ENCODE measurements around the gene CNTNAP3B. TPM values are rescaled to one million over a fixed set of nuclear protein-coding genes. Genes with fewer than 3 reads are reported as not detected.
"Not testable (repeated sequence)": the region's sequence is repeated elsewhere in the genome, so short reads cannot be mapped to it uniquely, and the experiment has no call there.

CNTNAP3B gene
- total RNA-seq, 1 experiment from 2014 or later = 8.4 TPM

GRCh38 chr9:41935727-41936126 is 193.5 kb downstream of the CNTNAP3B start:
- CTCF ChIA-PET; BruUV-seq (replicated peaks); H3K27me3 Mint-ChIP-seq (ENCODE audit: insufficient read depth, unreplicated experiment); intact Hi-C loops (cut with micrococcal nuclease); H3K27ac Mint-ChIP-seq (ENCODE audit: low read depth, unreplicated experiment); H3K4me3 Mint-ChIP-seq (ENCODE audit: unreplicated experiment); H3K9me3 Mint-ChIP-seq (ENCODE audit: unreplicated experiment); H3K4me1 Mint-ChIP-seq (ENCODE audit: insufficient read depth, unreplicated experiment); H3K36me3 Mint-ChIP-seq (ENCODE audit: insufficient read depth, unreplicated experiment); DNase-seq (ENCODE audit: unreplicated experiment); POLR2A ChIA-PET: not testable (repeated sequence)

GRCh38 chr9:41929172-41929571 is 200.1 kb downstream of the CNTNAP3B start:
- H3K9me3 Mint-ChIP-seq (ENCODE audit: unreplicated experiment); H3K36me3 Mint-ChIP-seq (ENCODE audit: insufficient read depth, unreplicated experiment); CTCF ChIA-PET; POLR2A ChIA-PET; H3K4me1 Mint-ChIP-seq (ENCODE audit: insufficient read depth, unreplicated experiment); H3K4me3 Mint-ChIP-seq (ENCODE audit: unreplicated experiment); H3K27me3 Mint-ChIP-seq (ENCODE audit: insufficient read depth, unreplicated experiment); BruUV-seq (replicated peaks); H3K27ac Mint-ChIP-seq (ENCODE audit: low read depth, unreplicated experiment); intact Hi-C loops (cut with micrococcal nuclease); DNase-seq (ENCODE audit: unreplicated experiment): not testable (repeated sequence)

- H3K36me3 Mint-ChIP-seq (ENCODE audit: insufficient read depth, unreplicated experiment); H3K27me3 Mint-ChIP-seq (ENCODE audit: insufficient read depth, unreplicated experiment); H3K9me3 Mint-ChIP-seq (ENCODE audit: unreplicated experiment); DNase-seq (ENCODE audit: unreplicated experiment); CTCF ChIA-PET; H3K27ac Mint-ChIP-seq (ENCODE audit: low read depth, unreplicated experiment); intact Hi-C loops (cut with micrococcal nuclease); POLR2A ChIA-PET; H3K4me3 Mint-ChIP-seq (ENCODE audit: unreplicated experiment); H3K4me1 Mint-ChIP-seq (ENCODE audit: insufficient read depth, unreplicated experiment); BruUV-seq (replicated peaks): not testable (repeated sequence)
These were observed 211.9 kb downstream of the CNTNAP3B start for GRCh38 chr9:41917374-41917773.

- POLR2A ChIA-PET; H3K4me3 Mint-ChIP-seq (ENCODE audit: unreplicated experiment); H3K36me3 Mint-ChIP-seq (ENCODE audit: insufficient read depth, unreplicated experiment); H3K27ac Mint-ChIP-seq (ENCODE audit: low read depth, unreplicated experiment); H3K9me3 Mint-ChIP-seq (ENCODE audit: unreplicated experiment); intact Hi-C loops (cut with micrococcal nuclease); DNase-seq (ENCODE audit: unreplicated experiment); BruUV-seq (replicated peaks); CTCF ChIA-PET; H3K27me3 Mint-ChIP-seq (ENCODE audit: insufficient read depth, unreplicated experiment); H3K4me1 Mint-ChIP-seq (ENCODE audit: insufficient read depth, unreplicated experiment): not testable (repeated sequence)
These were observed 223.7 kb downstream of the CNTNAP3B start for GRCh38 chr9:41905488-41905887.

- H3K9me3 Mint-ChIP-seq (ENCODE audit: unreplicated experiment); intact Hi-C loops (cut with micrococcal nuclease); H3K4me1 Mint-ChIP-seq (ENCODE audit: insufficient read depth, unreplicated experiment); DNase-seq (ENCODE audit: unreplicated experiment); POLR2A ChIA-PET; H3K27ac Mint-ChIP-seq (ENCODE audit: low read depth, unreplicated experiment); H3K27me3 Mint-ChIP-seq (ENCODE audit: insufficient read depth, unreplicated experiment); H3K4me3 Mint-ChIP-seq (ENCODE audit: unreplicated experiment); CTCF ChIA-PET; BruUV-seq (replicated peaks); H3K36me3 Mint-ChIP-seq (ENCODE audit: insufficient read depth, unreplicated experiment): not testable (repeated sequence)
These were observed 226.5 kb downstream of the CNTNAP3B start for GRCh38 chr9:41902762-41903161.

GRCh38 chr9:41898720-41899343 is 230.4 kb downstream of the CNTNAP3B start:
- H3K27ac Mint-ChIP-seq (ENCODE audit: low read depth, unreplicated experiment); H3K4me1 Mint-ChIP-seq (ENCODE audit: insufficient read depth, unreplicated experiment); DNase-seq (ENCODE audit: unreplicated experiment); H3K27me3 Mint-ChIP-seq (ENCODE audit: insufficient read depth, unreplicated experiment); H3K4me3 Mint-ChIP-seq (ENCODE audit: unreplicated experiment); H3K9me3 Mint-ChIP-seq (ENCODE audit: unreplicated experiment); CTCF ChIA-PET; BruUV-seq (replicated peaks); POLR2A ChIA-PET; intact Hi-C loops (cut with micrococcal nuclease); H3K36me3 Mint-ChIP-seq (ENCODE audit: insufficient read depth, unreplicated experiment): not testable (repeated sequence)

- H3K9me3 Mint-ChIP-seq (ENCODE audit: unreplicated experiment); CTCF ChIA-PET; DNase-seq (ENCODE audit: unreplicated experiment); H3K27ac Mint-ChIP-seq (ENCODE audit: low read depth, unreplicated experiment); POLR2A ChIA-PET; H3K36me3 Mint-ChIP-seq (ENCODE audit: insufficient read depth, unreplicated experiment); H3K4me1 Mint-ChIP-seq (ENCODE audit: insufficient read depth, unreplicated experiment); H3K4me3 Mint-ChIP-seq (ENCODE audit: unreplicated experiment); intact Hi-C loops (cut with micrococcal nuclease); H3K27me3 Mint-ChIP-seq (ENCODE audit: insufficient read depth, unreplicated experiment); BruUV-seq (replicated peaks): not testable (repeated sequence)
These were observed 254.7 kb downstream of the CNTNAP3B start for GRCh38 chr9:41874557-41874956.

- H3K27me3 Mint-ChIP-seq (ENCODE audit: insufficient read depth, unreplicated experiment); H3K36me3 Mint-ChIP-seq (ENCODE audit: insufficient read depth, unreplicated experiment); DNase-seq (ENCODE audit: unreplicated experiment); H3K9me3 Mint-ChIP-seq (ENCODE audit: unreplicated experiment); intact Hi-C loops (cut with micrococcal nuclease); H3K4me1 Mint-ChIP-seq (ENCODE audit: insufficient read depth, unreplicated experiment); BruUV-seq (replicated peaks); H3K4me3 Mint-ChIP-seq (ENCODE audit: unreplicated experiment); POLR2A ChIA-PET; H3K27ac Mint-ChIP-seq (ENCODE audit: low read depth, unreplicated experiment); CTCF ChIA-PET: not testable (repeated sequence)
These were observed 273.8 kb downstream of the CNTNAP3B start for GRCh38 chr9:41855422-41855821.

- H3K36me3 Mint-ChIP-seq (ENCODE audit: insufficient read depth, unreplicated experiment); CTCF ChIA-PET; intact Hi-C loops (cut with micrococcal nuclease); H3K4me1 Mint-ChIP-seq (ENCODE audit: insufficient read depth, unreplicated experiment); H3K27me3 Mint-ChIP-seq (ENCODE audit: insufficient read depth, unreplicated experiment); H3K4me3 Mint-ChIP-seq (ENCODE audit: unreplicated experiment); DNase-seq (ENCODE audit: unreplicated experiment); POLR2A ChIA-PET; H3K9me3 Mint-ChIP-seq (ENCODE audit: unreplicated experiment); H3K27ac Mint-ChIP-seq (ENCODE audit: low read depth, unreplicated experiment); BruUV-seq (replicated peaks): not testable (repeated sequence)
These were observed 277.1 kb downstream of the CNTNAP3B start for GRCh38 chr9:41851848-41852740.
